OCI-LY1 (cell line): ENCODE results near the gene AADACL4.

ENCODE experiments used
- H2AFZ ChIP-seq: fragments of 200-600 bp; sonication (generic), shearing (Covaris generic); 2 replicates; pipeline ENCODE4 v1.6.0; 2014; ENCODE audit warnings: antibody characterized with exemption, mild to moderate bottlenecking, low read length
- H3F3A ChIP-seq: fragments of 200-600 bp; sonication (generic), shearing (Covaris generic); 2 replicates; pipeline ENCODE4 v1.6.0; 2014; ENCODE audit warnings: mild to moderate bottlenecking, antibody characterized with exemption, low read length, moderate library complexity; ENCODE audit not compliant: insufficient read depth
- H3K27ac ChIP-seq: fragments of 200-600 bp; sonication (generic); 2 replicates; pipeline ENCODE4 v1.5.1; 2014; ENCODE audit warnings: low read length, mixed run types, mild to moderate bottlenecking, low read depth; ENCODE audit not compliant: poor library complexity, severe bottlenecking
- H3K27me3 ChIP-seq: fragments of 200-600 bp; sonication (generic); 2 replicates; pipeline ENCODE4 v1.6.0; 2014; ENCODE audit warnings: antibody characterized with exemption, mild to moderate bottlenecking, low read length, moderate library complexity; ENCODE audit not compliant: insufficient read depth
- H3K36me3 ChIP-seq: fragments of 200-600 bp; sonication (generic); 2 replicates; pipeline ENCODE4 v1.6.1; 2014; ENCODE audit warnings: mild to moderate bottlenecking, antibody characterized with exemption, low read length, moderate library complexity, mixed read lengths; ENCODE audit not compliant: insufficient read depth
- H3K4me1 ChIP-seq: fragments of 200-600 bp; sonication (generic); 2 replicates; pipeline ENCODE4 v1.5.1; 2014; ENCODE audit warnings: mild to moderate bottlenecking, low read length, moderate library complexity; ENCODE audit not compliant: insufficient read depth, severe bottlenecking
- H3K4me2 ChIP-seq: fragments of 200-600 bp; sonication (generic), shearing (Covaris generic); 2 replicates; pipeline ENCODE4 v1.6.1; 2014; ENCODE audit warnings: low read length
- H3K4me3 ChIP-seq: fragments of 200-600 bp; sonication (generic); 2 replicates; pipeline ENCODE4 v1.5.1; 2014; ENCODE audit warnings: low read length, low read depth, mild to moderate bottlenecking, mixed read lengths; ENCODE audit not compliant: poor library complexity, severe bottlenecking
- H3K79me2 ChIP-seq: fragments of 200-600 bp; shearing (Covaris generic); 2 replicates; pipeline ENCODE4 v1.6.1; 2016; ENCODE audit warnings: mixed run types, low read length, mixed read lengths; ENCODE audit not compliant: insufficient read depth
- H3K9ac ChIP-seq: fragments of 200-600 bp; sonication (generic), shearing (Covaris generic); 2 replicates; pipeline ENCODE4 v1.6.1; 2014; ENCODE audit warnings: mild to moderate bottlenecking, low read length, mixed read lengths
- H3K9me2 ChIP-seq: fragments of 200-600 bp; sonication (generic), shearing (Covaris generic); 2 replicates; pipeline ENCODE4 v1.6.1; 2014; ENCODE audit warnings: low read depth, mild to moderate bottlenecking, low read length, mixed read lengths
- H3K9me3 ChIP-seq: fragments of 200-600 bp; shearing (Covaris generic); 2 replicates; pipeline ENCODE4 v1.6.1; 2014; ENCODE audit warnings: low read length, mixed read lengths
- H4K20me1 ChIP-seq: fragments of 200-600 bp; sonication (generic), shearing (Covaris generic); 2 replicates; pipeline ENCODE4 v1.6.0; 2016; ENCODE audit warnings: mild to moderate bottlenecking, low read length; ENCODE audit not compliant: insufficient read depth
- EZH2 ChIP-seq: fragments of 200-600 bp; sonication (generic), shearing (Covaris generic); IDR thresholded peaks from 2 replicates; pipeline ENCODE4 v1.8.0; 2017; ENCODE audit warnings: borderline replicate concordance, mixed run types, mild to moderate bottlenecking, antibody characterized with exemption, low read length, moderate library complexity, mixed read lengths
- TF ChIP-seq, protein P1 (sequence below): fragments of 200-600 bp; sonication (generic), shearing (Covaris generic); IDR thresholded peaks from 2 replicates; pipeline ENCODE4 v1.5.1; 2017; ENCODE audit warnings: mild to moderate bottlenecking, antibody characterized with exemption, low read length, moderate library complexity, mixed read lengths

Gene AADACL4

DNA sequence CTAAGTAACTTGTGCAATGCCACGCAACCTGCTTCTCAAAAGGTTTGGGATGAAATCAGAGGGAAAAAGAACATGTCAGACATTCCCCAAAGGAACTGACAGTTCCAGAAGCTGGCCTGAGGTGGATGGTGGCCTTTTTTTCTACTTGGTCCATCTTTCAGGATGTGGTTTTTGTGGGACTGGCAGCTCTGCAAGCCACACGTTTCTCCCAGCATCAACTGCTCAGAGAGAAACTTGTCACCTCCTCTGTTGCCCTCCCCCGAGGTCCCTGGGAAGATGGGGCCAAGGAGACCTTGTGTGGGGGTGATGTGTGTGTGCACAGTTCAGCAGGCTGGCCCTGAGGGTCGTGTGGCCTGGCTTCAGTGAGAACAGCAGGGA is 23.4 kb upstream of the AADACL4 start:
- H3F3A ChIP-seq: no peaks in the 10 kb centered on the region
- no peak overlapping the region for H3K27ac ChIP-seq
- no peak overlapping the region for H2AFZ ChIP-seq
- no peak overlapping the region for H3K4me3 ChIP-seq
- no peak for TF ChIP-seq EZH2
- TF ChIP-seq, protein P1, sequence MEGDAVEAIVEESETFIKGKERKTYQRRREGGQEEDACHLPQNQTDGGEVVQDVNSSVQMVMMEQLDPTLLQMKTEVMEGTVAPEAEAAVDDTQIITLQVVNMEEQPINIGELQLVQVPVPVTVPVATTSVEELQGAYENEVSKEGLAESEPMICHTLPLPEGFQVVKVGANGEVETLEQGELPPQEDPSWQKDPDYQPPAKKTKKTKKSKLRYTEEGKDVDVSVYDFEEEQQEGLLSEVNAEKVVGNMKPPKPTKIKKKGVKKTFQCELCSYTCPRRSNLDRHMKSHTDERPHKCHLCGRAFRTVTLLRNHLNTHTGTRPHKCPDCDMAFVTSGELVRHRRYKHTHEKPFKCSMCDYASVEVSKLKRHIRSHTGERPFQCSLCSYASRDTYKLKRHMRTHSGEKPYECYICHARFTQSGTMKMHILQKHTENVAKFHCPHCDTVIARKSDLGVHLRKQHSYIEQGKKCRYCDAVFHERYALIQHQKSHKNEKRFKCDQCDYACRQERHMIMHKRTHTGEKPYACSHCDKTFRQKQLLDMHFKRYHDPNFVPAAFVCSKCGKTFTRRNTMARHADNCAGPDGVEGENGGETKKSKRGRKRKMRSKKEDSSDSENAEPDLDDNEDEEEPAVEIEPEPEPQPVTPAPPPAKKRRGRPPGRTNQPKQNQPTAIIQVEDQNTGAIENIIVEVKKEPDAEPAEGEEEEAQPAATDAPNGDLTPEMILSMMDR: no peak
- no peaks in the 10 kb centered on the region for H3K27me3 ChIP-seq
- no peak overlapping the region for H3K9ac ChIP-seq
- no peaks in the 10 kb centered on the region for H3K9me2 ChIP-seq
- peaks cover 7% of the 10 kb centered on the region for H3K4me1 ChIP-seq
- no peaks in the 10 kb centered on the region for H3K36me3 ChIP-seq
- no peaks in the 10 kb centered on the region for H3K79me2 ChIP-seq
- H4K20me1 ChIP-seq: no peaks in the 10 kb centered on the region
- no peak overlapping the region for H3K4me2 ChIP-seq
- H3K9me3 ChIP-seq: no peaks in the 10 kb centered on the region

DNA sequence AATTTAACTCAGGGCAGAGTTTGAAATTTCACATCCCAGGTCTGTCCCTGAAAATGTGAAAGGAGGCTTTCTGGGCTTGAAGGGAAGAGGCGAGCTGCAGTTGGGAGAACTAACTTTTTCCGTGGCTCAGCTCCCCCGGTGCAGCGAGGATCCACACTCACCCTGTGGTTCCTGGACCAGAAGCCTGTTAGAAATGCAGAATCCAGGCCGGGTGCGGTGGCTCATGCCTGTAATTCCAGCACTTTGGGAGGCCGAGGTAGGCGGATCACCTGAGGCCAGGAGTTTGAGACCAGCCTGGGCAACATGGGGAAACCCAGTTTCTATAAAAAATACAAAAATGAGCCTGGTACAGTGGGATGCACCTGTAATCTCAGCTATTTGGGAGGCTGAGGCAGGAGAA is 23.0 kb upstream of the AADACL4 start:
- Histone ChIP-seq H3K9me3 (no peaks in the 10 kb centered on the region), H2AFZ (no peak overlapping the region), H3K9ac (no peak overlapping the region), H3K9me2 (no peaks in the 10 kb centered on the region), H3K27ac (no peak overlapping the region), H3K27me3 (no peaks in the 10 kb centered on the region), H3K36me3 (no peaks in the 10 kb centered on the region), H3K4me1 (peaks cover 7% of the 10 kb centered on the region), H3F3A (no peaks in the 10 kb centered on the region), H3K79me2 (no peaks in the 10 kb centered on the region), H4K20me1 (no peaks in the 10 kb centered on the region), H3K4me3 (no peak overlapping the region), H3K4me2 (no peak overlapping the region)
- TF ChIP-seq EZH2: no peak
- TF ChIP-seq, protein P1: no peak

DNA sequence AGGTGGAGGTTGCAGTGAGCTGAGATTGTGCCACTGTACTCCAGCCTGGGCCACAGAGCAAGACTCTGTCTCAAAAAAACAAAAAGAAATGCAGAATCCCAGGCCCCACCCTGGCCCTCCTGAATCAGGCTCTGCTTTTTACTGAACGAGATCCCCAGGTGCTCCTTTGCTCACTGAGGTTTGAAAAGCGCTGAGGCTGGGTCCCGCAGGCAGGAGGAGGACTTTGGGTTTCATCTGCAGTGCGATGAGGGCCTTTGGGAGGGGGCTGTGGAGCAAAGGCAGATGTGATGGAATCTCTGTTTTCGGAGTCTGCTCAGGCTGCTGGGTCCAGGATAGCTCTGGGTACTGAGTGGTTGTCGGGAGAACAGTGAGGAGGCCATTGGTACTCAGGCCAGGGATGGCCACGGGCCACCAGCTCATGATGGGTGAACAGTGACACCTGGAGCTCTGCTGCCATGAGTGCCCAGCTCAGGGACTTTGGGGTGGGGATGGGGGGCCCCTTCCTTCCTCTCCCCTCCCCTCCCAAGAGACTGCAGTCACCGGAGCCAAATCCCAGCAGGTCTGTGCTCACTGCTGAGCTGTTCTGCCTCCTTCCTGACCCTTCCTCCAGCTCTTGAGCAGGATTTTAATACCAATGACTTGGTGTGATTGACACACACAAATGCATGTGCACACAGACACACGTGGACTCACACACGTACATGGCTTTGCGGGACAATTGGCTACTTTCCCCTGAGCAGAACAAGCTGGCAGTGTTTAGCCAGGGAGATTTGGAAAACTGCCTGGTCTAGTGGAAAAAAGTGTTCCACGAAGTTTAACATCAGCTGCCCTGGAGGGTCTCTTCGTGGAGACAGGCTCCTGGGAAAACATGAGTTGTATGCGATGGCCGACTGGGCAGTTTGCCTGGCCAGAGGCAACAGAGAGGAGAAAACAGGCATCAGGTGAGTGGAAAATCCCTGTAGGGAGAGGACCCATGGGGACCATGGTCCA is 22.2 kb upstream of the AADACL4 start:
- no peaks in the 10 kb centered on the region for H4K20me1 ChIP-seq
- no peak overlapping the region for H3K4me3 ChIP-seq
- H3K9me2 ChIP-seq: no peaks in the 10 kb centered on the region
- no peaks in the 10 kb centered on the region for H3K36me3 ChIP-seq
- H3K4me2 ChIP-seq: no peak overlapping the region
- H3K79me2 ChIP-seq: no peaks in the 10 kb centered on the region
- H3F3A ChIP-seq: no peaks in the 10 kb centered on the region
- no peak overlapping the region for H2AFZ ChIP-seq
- H3K9ac ChIP-seq: no peak overlapping the region
- H3K27me3 ChIP-seq: no peaks in the 10 kb centered on the region
- H3K9me3 ChIP-seq: no peaks in the 10 kb centered on the region
- H3K4me1 ChIP-seq: peaks cover 7% of the 10 kb centered on the region
- TF ChIP-seq, protein P1: no peak
- TF ChIP-seq EZH2: no peak
- H3K27ac ChIP-seq: no peak overlapping the region
